SIG-M5 (cell line): Measurements from ENCODE around the gene ST6GAL1.
A peak's percentile ranks its signal among the peaks of the same experiment; 100 is the strongest.
"Not testable (repeated sequence)": the region's sequence is repeated elsewhere in the genome, so short reads cannot be mapped to it uniquely, and the experiment has no call there.

ENCODE experiments used
- DNase-seq: peaks from one replicate; lab custom pipeline; 2025; lab: John Stamatoyannopoulos, UW

The ST6GAL1 gene

GRCh38 chr3:186967686-186968085 lies 37.4 kb downstream of the ST6GAL1 start:
- no peak for DNase-seq

- DNase-seq = no peak
Observed at GRCh38 chr3:186969607-186970006, 39.3 kb downstream of the ST6GAL1 start.

- DNase-seq = not testable (repeated sequence)
Observed at GRCh38 chr3:186971106-186971505, 40.8 kb downstream of the ST6GAL1 start.

GRCh38 chr3:186971578-186971977 lies 41.3 kb downstream of the ST6GAL1 start:
- no peak for DNase-seq

GRCh38 chr3:186973702-186974101 lies 43.4 kb downstream of the ST6GAL1 start:
- DNase-seq = no peak

- no peak for DNase-seq
Observed at GRCh38 chr3:186974824-186975313, 44.5 kb downstream of the ST6GAL1 start.

GRCh38 chr3:186975726-186976125 lies 45.4 kb downstream of the ST6GAL1 start:
- no peak for DNase-seq

- DNase-seq = no peak
Observed at GRCh38 chr3:186976837-186977750, 46.8 kb downstream of the ST6GAL1 start.

- DNase-seq = no peak
Observed at GRCh38 chr3:186978712-186979111, 48.4 kb downstream of the ST6GAL1 start.

GRCh38 chr3:186979852-186980251 lies 49.5 kb downstream of the ST6GAL1 start:
- no peak for DNase-seq

- no peak for DNase-seq
Observed at GRCh38 chr3:186980989-186981388, 50.7 kb downstream of the ST6GAL1 start.

- no peak for DNase-seq
Observed at GRCh38 chr3:186983659-186984058, 53.3 kb downstream of the ST6GAL1 start.

- no peak for DNase-seq
Observed at GRCh38 chr3:186984064-186984463, 53.7 kb downstream of the ST6GAL1 start.

GRCh38 chr3:186985661-186986364 lies 55.5 kb downstream of the ST6GAL1 start:
- DNase-seq = peak; percentile 94

GRCh38 chr3:186986406-186986805 lies 56.1 kb downstream of the ST6GAL1 start:
- no peak for DNase-seq

- DNase-seq = no peak
Observed at GRCh38 chr3:186986816-186987215, 56.5 kb downstream of the ST6GAL1 start.

GRCh38 chr3:186988806-186989205 lies 58.5 kb downstream of the ST6GAL1 start:
- no peak for DNase-seq

- DNase-seq = no peak
Observed at GRCh38 chr3:186989429-186989828, 59.1 kb downstream of the ST6GAL1 start.

GRCh38 chr3:186990277-186990676 lies 60.0 kb downstream of the ST6GAL1 start:
- no peak for DNase-seq

GRCh38 chr3:186990878-186991308 lies 60.6 kb downstream of the ST6GAL1 start:
- DNase-seq = no peak

- no peak for DNase-seq
Observed at GRCh38 chr3:186991470-186991869, 61.1 kb downstream of the ST6GAL1 start.

GRCh38 chr3:186992096-186992495 lies 61.8 kb downstream of the ST6GAL1 start:
- DNase-seq = not testable (repeated sequence)

GRCh38 chr3:186993210-186993782 lies 63.0 kb downstream of the ST6GAL1 start:
- no peak for DNase-seq
